GM12892 (cell line): ENCODE measurements around the gene CDK11B.
"Not testable (repeated sequence)": the region's sequence is repeated elsewhere in the genome, so short reads cannot be mapped to it uniquely, and the experiment has no call there.

Experiments
- DNase-seq: peaks from one replicate; pipeline ENCODE4 v3.0.0; 2011; ENCODE audit not compliant: insufficient read length
- FAIRE-seq: peaks from 2 replicates; lab custom pipeline; 2011; peaks lifted over from hg19 to GRCh38; lab: Jason Lieb, UNC
- POLR2A ChIP-seq: IDR thresholded peaks from 2 replicates; pipeline ENCODE4 v1.6.1; 2011; ENCODE audit warnings: low read depth, low read length, control low read depth
- POLR2AphosphoS5 ChIP-seq: IDR thresholded peaks from 2 replicates; pipeline ENCODE4 v1.6.1; 2011; ENCODE audit warnings: low read depth, low read length, control low read depth
- TAF1 ChIP-seq: IDR thresholded peaks from 2 replicates; pipeline ENCODE4 v1.6.1; 2011; ENCODE audit warnings: low read depth, mild to moderate bottlenecking, control low read depth, low read length, borderline replicate concordance

The CDK11B gene

GRCh38 chr1:1672181-1672965 is 13.6 kb upstream of the CDK11B start:
- FAIRE-seq (no peak), DNase-seq (no peak)
- TF ChIP-seq POLR2A, result no peak
- no peak for TF ChIP-seq TAF1

GRCh38 chr1:1671365-1672119 is 12.7 kb upstream of the CDK11B start:
- DNase-seq, result no peak
- no peak for FAIRE-seq
- TF ChIP-seq TAF1 (no peak), POLR2AphosphoS5 (no peak), POLR2A (no peak)

GRCh38 chr1:1670866-1671265 is 12.1 kb upstream of the CDK11B start:
- TF ChIP-seq TAF1 (no peak), POLR2A (no peak), POLR2AphosphoS5 (no peak)
- DNase-seq (no peak), FAIRE-seq (no peak)

GRCh38 chr1:1669468-1670440 is 10.9 kb upstream of the CDK11B start:
- TF ChIP-seq POLR2AphosphoS5 (no peak), POLR2A (no peak), TAF1 (no peak)
- DNase-seq (no peak), FAIRE-seq (no peak)

DNA sequence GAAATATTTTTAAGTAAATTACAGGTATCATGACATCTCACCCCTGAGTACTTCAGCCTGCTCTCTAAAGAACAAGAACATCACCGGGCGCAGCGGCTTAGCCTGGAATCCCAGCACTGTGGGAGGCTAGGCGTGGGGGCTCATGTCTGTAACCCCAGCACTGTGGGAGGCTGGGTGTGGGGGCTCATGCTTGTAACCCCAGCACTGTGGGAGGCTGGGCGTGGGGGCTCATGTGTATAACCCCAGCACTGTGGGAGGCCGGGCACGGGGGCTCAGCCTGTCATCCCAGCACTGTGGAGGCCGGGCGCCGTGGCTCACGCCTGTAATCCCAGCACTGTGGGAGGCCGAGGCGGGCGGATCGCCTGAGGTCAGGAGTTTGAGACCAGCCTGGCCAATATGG is 7.7 kb upstream of the CDK11B start:
- DNase-seq (no peak), FAIRE-seq (no peak)
- no peak for TF ChIP-seq POLR2A
- no peak for TF ChIP-seq TAF1
- TF ChIP-seq POLR2AphosphoS5, result no peak

GRCh38 chr1:1665815-1666251 is 7.0 kb upstream of the CDK11B start:
- FAIRE-seq (no peak), DNase-seq (no peak)
- no peak for TF ChIP-seq POLR2AphosphoS5
- TF ChIP-seq TAF1, result no peak
- no peak for TF ChIP-seq POLR2A

- TF ChIP-seq TAF1, result no peak
- no peak for TF ChIP-seq POLR2AphosphoS5
- TF ChIP-seq POLR2A, result no peak
- FAIRE-seq, result no peak
Measured at GRCh38 chr1:1664941-1665814, 6.4 kb upstream of the CDK11B start.

DNA sequence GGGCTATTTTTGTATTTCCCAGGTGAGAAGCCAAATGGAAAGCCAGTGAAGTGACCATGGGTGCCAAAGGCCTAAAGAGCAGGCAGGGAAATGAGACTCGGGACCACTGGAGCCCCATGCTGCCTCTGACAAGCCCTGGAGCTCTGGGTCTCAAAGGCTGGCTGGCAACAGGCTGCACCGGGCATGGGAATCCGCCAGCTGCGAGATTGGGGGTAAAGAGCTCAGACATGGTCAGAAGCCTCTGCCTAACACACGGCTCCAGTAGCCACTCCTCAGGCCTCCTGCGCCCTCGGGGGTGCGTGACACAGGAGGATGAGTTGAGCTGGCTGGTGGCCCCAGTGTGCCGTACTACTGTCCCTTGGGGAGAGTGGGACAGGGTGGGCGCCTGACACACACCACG is 5.5 kb upstream of the CDK11B start:
- not testable (repeated sequence) for DNase-seq, FAIRE-seq

More at GRCh38 chr1:1664941-1665814, 6.4 kb upstream of the CDK11B start:
- DNase-seq, result no peak

DNA sequence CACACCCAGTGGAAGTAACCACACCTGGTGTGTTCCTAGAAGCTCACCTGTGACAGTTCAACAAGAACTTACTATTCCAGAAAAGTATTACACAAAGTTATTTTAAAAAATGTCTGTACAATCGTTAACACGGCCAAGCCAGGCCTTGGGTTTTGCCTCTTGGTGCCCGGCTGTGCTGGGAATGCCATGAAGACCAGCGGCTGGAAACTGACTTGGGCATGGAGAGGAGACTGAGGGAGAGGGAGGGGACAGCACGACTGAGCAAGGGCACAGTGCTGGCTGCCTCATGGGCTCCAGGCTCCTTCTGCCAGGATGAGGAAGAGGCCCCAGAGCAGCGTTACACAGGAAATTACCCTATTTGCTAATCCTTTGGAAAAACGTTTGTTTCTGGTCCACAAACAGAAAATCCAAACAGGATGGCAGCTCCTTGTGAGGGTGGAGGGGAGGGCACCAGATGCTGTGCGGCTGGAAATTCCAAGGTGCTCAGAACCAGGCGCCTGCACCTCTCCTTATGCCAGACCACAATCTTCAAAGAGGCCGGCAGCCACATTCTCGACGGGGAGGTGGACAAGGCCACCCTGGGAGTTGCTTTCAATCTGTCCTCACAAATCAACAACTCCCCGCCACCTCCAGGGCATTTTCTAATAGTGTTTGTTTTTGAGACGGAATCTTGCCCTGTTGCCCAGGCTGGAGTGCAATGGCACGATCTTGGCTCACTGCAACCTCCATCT is 4.2 kb upstream of the CDK11B start:
- not testable (repeated sequence) for DNase-seq, FAIRE-seq

DNA sequence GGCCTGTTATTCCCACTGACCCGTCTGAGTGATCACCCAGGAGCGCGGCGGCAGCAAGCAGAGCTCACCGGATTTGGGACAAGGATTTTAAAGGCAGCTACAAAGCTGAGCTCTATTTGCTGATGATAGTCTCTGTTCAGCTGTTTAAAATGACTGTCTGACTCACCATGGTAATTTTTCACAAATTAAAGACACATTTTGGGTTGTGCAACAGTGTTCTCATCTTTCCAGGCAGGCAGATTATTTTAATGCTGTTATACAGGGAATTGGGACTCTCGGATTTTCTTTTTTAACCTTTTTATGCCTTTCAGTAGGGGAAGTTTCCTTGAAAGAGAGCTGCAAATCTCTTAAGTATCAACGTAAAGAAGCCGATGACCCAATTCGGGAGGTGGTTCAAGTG is 3.6 kb upstream of the CDK11B start:
- not testable (repeated sequence) for DNase-seq, FAIRE-seq

- not testable (repeated sequence) for FAIRE-seq, DNase-seq
Measured at GRCh38 chr1:1648265-1648664, 10.5 kb downstream of the CDK11B start.

- FAIRE-seq, result not testable (repeated sequence)
Measured at GRCh38 chr1:1647567-1648241, 11.1 kb downstream of the CDK11B start.

GRCh38 chr1:1646326-1646725 is 12.5 kb downstream of the CDK11B start:
- FAIRE-seq, DNase-seq: not testable (repeated sequence)

More at GRCh38 chr1:1647567-1648241, 11.1 kb downstream of the CDK11B start:
- DNase-seq, result not testable (repeated sequence)

- DNase-seq, FAIRE-seq: not testable (repeated sequence)
Measured at GRCh38 chr1:1640711-1641461, 17.9 kb downstream of the CDK11B start.
